ENCODE results near the gene TUBA3E.

- TF ChIP-seq SUZ12 (IDR thresholded peaks at IDR 0.05; ENCODE audit: extremely low read depth, insufficient read depth, insufficient read length) = no peak
- no peak for TF ChIP-seq ZNF274 (IDR thresholded peaks at IDR 0.05; ENCODE audit: low read depth, low read length)
Measured at GRCh38 chr2:130190237-130190636, 8.0 kb downstream of the TUBA3E start.
